ENCODE measurements around the gene DNAH10.
A peak's percentile ranks its signal among the peaks of the same experiment; 100 is the strongest.

DNAH10 gene

GRCh38 chr12:123799227-123799626, 37.1 kb downstream of the DNAH10 start:
- no peak for DNase-seq

GRCh38 chr12:123801573-123802178, 39.6 kb downstream of the DNAH10 start:
- peak in 1 of 5 experiments; percentile 27 for DNase-seq

- no peak for DNase-seq
Observed at GRCh38 chr12:123805173-123805572, 43.1 kb downstream of the DNAH10 start.

- no peak for DNase-seq
Observed at GRCh38 chr12:123807002-123807401, 44.9 kb downstream of the DNAH10 start.

- no peak for DNase-seq
Observed at GRCh38 chr12:123807670-123808069, 45.6 kb downstream of the DNAH10 start.

- no peak for DNase-seq
Observed at GRCh38 chr12:123808167-123808566, 46.1 kb downstream of the DNAH10 start.

GRCh38 chr12:123813349-123813748, 51.2 kb downstream of the DNAH10 start:
- no peak for DNase-seq

- no peak for DNase-seq
Observed at GRCh38 chr12:123815968-123816367, 53.9 kb downstream of the DNAH10 start.

- DNase-seq = no peak
Observed at GRCh38 chr12:123816896-123817537, 54.9 kb downstream of the DNAH10 start.

- no peak for DNase-seq
Observed at GRCh38 chr12:123822804-123823203, 60.7 kb downstream of the DNAH10 start.

- DNase-seq = no peak
Observed at GRCh38 chr12:123828120-123828519, 66.0 kb downstream of the DNAH10 start.

- DNase-seq = no peak
Observed at GRCh38 chr12:123828854-123829547, 66.9 kb downstream of the DNAH10 start.

GRCh38 chr12:123829561-123829960, 67.5 kb downstream of the DNAH10 start:
- no peak for DNase-seq

- DNase-seq = no peak
Observed at GRCh38 chr12:123830675-123831074, 68.6 kb downstream of the DNAH10 start.

GRCh38 chr12:123832052-123832451, 70.0 kb downstream of the DNAH10 start:
- no peak for DNase-seq

GRCh38 chr12:123833830-123834229, 71.7 kb downstream of the DNAH10 start:
- DNase-seq = no peak

GRCh38 chr12:123834845-123835244, 72.7 kb downstream of the DNAH10 start:
- DNase-seq = no peak

GRCh38 chr12:123836292-123836691, 74.2 kb downstream of the DNAH10 start:
- no peak for DNase-seq

GRCh38 chr12:123839826-123840225, 77.7 kb downstream of the DNAH10 start:
- DNase-seq = no peak

GRCh38 chr12:123840765-123841425, 78.8 kb downstream of the DNAH10 start:
- DNase-seq = no peak

GRCh38 chr12:123843912-123844748, 82.0 kb downstream of the DNAH10 start:
- no peak for DNase-seq

- no peak for DNase-seq
Observed at GRCh38 chr12:123845881-123846280, 83.8 kb downstream of the DNAH10 start.

- no peak for DNase-seq
Observed at GRCh38 chr12:123846340-123846739, 84.2 kb downstream of the DNAH10 start.

All from T-helper 2 cell (primary cell).